ENCODE measurements around the gene ACSF2.
"Not testable (repeated sequence)": the region's sequence is repeated elsewhere in the genome, so short reads cannot be mapped to it uniquely, and the experiment has no call there.

Gene ACSF2

DNA sequence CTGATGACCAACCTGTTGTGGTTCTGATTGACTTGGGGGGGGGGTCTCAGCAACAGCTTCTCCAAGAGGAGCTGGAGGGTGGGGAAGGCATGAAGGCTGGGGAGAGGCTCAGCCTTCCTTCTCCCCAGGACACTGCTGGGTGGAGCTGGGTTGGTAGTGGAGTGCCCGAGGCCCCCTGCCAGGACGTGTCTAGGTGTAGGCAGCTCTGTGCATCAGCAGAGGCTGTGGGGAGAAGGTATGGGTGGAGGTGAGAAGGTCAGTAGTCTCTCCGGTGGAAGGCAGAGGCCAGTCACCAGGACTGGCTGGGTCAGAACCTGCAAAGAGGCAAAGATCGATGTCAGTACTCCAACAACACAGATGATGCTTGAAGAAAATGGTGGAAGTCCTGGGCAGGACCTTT lies 38.7 kb downstream of the ACSF2 start:
- DNase-seq (ENCODE audit: low read depth in 3 of 3) = no peak

DNA sequence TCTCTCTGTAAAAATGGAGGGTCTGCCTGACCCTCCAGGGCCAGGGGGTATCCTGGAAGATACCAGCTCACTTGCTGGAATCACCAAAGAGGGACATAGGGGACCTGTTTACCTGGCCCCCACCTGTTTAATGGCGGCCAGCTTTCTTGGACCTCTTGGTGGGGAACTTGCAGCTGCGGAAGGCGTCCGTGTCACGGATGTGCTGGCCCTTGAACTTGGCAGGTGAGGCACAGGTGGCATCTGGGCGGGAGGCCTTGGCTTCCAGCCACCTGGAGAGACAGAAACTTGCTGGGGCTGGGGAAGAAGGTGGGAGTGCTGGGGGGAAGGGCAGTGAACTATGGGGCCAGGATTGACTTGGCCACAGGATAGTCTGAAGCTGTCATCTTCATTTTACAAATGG lies 39.2 kb downstream of the ACSF2 start:
- DNase-seq (ENCODE audit: low read depth in 3 of 3) = no peak

DNA sequence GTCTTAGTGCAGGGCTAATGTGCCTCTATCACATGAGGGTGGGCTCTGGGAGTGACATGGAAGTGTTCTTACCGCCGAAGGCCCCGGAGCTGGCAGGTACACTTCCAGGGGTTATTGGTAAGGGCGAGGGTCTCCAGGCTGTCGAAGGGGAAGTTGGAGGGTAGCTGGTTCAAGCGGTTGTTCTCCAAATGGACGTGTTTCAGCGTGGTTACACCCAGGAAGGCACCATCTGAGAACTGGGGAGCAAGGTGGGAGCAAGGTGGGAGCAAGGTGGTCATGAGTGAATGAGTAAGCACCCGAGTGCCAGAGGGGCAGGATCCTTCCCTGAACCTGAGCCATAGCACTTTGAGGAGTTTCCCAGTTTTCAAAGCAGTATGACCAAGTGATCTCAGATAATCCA lies 39.6 kb downstream of the ACSF2 start:
- DNase-seq (ENCODE audit: low read depth in 3 of 3) = no peak

DNA sequence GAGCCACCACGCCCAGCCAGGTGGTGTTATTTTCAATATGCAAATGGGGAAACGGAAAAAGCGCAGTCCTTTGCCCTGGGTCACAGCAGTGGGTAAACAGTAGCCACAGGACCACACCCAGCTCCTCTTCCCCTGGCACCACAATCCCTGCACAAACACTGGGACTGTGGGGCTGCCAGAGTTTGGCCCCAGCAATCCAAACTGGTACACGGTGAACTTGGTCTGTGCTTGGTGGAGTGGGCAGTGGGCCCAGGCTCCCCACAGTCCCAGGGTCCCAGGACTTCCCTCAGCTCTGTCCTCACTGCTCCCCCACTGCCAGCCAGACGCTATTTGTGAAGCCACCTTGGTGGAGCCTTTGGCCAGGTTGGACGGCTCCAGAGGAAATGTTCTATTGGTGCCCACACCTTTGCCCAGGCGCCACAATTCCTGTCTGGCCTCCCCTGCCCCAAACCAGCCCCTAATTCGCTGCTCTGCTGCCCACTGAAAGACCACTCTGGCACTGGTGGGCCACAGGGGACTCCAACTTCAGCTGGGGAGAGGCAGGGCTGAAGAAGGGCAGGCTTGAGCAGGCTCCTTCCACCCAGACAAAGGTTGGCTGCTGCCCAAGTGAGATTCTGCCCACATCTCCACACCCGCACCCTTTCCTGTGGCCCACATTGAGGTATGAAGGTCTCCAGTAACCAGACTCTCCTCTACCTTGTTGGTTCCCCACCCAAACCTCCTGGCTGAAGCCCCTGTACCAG lies 40.5 kb downstream of the ACSF2 start:
- no peak for DNase-seq (ENCODE audit: low read depth in 3 of 3)

DNA sequence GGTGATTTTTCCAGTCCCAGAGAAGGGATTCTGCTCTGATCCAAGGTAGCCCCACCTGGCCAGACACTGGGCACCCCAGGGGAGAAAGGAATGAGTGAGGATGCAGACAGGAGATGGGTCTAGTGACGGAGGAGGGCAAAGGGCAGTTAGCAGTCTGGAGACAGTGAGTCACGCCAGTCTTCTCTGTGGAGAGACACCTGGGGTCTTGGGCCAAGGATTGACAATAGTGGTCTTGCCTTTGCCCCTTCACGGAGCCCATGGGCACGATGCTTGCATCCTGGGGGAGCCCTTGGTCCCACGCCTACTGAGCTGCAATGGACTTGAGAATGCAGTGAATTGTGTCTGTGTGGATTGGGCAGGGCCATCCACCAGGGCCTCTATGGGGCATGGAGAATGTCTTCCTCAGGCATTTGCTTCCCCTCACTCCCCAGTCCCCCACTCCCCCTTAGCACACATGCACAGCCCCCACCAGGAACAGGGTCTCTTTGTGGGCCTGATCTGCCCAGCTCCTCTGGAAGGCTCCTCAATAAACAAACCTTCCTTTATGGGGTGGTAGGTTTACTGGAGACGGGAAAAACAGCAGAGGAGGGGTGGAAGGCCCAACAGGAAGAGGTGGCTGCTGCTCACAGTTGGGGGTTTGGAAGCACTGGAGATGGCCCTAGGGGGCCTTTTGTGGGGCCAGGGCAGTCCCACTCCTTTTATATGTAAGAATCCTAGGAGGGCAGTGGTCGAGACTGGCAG lies 41.3 kb downstream of the ACSF2 start:
- no peak for DNase-seq (ENCODE audit: low read depth in 3 of 3)

DNA sequence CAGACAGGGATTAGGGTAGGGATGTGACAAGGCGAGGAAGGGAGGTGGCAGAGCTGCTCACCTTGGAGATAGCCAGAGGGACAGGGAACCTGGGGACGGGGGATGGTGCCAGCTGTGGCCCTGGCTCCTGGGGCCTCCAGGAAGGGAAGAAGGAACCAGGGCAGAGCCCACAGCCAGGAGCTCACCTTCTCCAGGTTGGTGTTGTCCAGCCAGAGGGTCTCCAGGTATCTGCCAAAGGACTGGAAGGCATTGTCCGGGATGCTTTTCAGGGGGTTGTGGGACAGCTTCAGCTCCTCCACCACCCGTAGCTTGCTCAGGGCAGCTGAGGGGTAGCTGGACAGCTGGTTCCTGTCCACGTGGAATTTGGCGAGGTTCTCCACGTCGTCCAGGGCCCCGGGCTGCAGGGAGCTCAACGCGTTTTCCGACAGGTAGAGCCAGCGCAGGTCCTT lies 41.9 kb downstream of the ACSF2 start:
- DNase-seq (ENCODE audit: low read depth in 3 of 3) = no peak

DNA sequence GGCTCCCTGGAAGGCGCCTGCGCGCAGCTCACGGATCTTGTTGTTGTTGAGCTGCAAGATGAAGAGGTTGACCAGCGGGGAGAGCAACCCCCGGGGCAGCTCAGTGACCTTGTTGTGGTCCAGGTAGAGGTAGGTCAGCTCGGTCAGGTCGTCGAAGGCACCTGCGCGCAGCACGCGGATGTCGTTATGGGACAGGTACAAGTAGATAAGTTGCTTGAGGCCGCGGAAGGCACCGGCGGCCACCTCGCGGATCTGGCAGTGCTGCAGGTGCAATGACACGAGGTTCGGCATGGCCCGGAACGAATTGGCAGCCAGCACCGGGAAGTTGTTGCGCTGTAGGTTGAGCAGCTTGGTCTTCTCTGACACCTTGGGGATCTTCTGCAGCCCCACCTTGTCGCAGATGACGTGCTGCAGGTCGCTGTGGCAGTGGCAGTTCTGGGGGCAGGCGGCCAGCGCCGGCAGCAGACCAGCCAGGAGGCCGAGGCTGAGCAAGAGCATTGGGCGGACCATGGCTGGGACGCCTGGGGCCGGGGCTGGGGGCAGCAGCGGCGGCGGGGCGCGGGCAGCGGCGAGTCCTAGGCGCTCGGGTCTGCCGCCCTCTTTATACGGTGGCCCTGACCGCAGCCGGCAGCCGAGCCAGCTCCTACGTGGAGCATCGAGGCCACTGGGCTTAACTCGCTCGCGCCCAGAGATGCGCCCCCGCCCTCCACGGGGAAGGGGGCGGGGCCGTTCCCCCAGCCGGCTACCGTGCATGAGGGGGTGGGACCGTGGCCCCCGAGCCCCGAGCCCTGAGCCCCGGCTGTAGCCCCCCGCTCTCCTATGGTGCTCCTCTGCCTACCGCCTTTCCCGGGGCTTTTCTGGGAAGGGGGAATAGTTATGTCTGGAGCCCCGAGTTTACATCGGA lies 42.5 kb downstream of the ACSF2 start, which contains the start of gene CHAD:
TSS of gene CHAD (minus strand) at position 577 of the 904 bp plus-strand sequence. CDS start at position 510, 67 bp downstream.
- DNase-seq (ENCODE audit: low read depth in 3 of 3) = no peak

DNA sequence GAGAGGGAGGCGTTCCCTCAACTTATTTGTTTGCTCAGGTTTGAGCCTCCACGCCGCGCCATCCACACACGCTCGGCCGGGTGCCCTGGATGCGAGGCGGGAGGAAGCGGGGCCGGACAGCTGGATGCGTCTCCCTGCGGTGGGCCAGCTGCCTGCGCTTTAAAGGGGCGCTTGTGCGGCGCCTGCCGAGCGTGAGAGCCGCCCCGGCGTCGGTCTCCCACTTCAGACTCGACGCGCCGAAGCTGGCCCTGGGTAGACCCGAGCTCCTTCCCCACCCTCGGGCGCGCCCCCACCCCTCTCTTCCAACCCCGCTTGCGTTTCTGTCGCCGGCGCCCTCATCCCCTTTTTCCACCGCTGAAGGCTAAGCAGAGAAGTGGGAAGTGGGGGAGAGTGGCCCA lies 43.2 kb downstream of the ACSF2 start:
- DNase-seq (ENCODE audit: low read depth in 3 of 3) = no peak

DNA sequence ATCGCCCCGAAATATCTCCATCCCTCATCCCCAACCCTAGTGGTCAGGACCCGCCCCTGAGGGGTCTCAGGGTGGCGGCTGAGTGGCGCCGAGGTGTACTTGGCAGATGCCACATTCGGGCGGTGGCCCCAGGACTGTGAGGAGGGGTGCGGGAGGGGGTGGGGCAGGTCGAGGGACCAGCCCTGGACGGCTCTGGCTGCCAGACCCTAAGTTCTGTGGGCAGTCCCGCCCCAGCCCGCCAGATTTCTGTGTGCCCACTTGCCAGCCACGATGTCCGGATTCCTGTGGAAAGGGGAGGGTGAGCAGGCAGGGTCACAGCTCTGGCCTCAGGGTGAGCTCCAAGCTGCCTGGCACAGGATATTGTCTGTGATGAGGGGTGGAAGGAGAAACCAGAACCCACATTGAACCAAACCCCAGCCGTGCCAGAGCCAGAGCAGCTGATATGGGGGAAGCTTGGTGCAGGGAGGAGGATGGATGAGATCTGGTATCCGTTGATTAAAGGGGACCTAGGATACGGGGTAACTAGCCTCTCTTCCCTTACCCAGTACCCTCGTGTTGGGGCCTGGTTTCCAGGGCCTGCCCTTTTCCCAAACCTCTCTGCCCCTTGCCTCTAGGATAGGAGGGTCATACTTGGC lies 43.8 kb downstream of the ACSF2 start:
- DNase-seq (ENCODE audit: low read depth in 3 of 3) = no peak

DNA sequence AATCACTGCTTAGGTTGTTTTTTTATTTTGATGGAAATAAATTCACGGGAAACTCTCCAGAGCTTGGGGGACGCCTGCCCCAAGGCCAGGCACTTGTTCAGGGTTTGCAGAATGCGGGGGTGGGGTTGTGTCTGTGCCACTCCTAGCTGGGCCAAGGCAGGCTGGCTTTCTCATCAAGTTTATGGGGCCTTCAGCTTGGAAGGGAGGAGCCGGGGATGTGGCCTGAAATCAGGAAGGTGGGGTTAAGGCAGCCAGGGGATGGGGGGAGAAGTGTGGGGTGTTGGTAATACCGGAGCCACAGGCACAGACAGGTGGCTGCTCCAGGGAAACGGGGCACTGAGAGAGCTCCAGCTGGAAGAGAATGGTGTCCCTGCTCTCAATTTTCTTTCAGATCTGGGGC lies 44.4 kb downstream of the ACSF2 start:
- DNase-seq (ENCODE audit: low read depth in 3 of 3) = no peak

DNA sequence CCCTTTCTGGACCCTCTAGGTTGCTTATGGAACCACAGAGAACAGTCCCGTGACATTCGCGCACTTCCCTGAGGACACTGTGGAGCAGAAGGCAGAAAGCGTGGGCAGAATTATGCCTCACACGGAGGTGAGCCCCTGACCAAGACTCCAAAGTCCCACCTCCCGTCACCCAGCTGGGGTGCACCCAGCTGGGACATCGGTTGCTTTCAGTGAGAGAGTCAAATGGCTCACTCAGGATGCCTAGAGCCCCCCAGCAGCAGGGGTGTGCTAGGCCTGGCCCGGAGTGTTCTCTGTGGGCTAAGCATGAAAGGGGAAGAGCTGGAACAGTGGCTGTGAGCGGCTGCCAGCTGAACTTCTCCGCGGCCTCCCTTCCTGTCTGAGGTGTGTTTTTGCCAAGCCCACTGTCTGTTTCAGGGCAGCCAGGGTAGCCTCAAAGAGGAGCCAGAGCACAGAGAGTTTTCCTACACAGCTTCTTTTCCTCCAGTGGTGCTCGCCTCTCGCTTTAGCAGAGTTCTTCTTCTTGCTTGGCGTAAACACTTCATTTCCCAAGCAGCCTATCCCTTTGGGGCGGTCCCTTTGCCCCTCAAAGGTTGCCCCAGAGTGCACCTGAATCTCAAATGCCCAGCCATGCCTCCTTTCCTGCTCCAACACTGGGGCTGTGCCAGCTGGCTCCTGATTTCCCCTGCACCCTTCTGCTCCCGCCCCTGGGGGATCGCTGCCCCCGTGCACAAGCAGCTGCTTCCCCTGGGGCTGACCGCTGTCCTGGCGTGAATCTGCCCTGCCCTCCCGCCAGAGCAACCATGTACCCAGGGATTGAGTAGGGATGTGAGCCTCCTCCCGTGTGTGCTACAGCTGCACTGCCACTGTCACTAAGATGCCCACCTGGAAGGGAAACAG lies 45.2 kb downstream of the ACSF2 start:
- no peak for DNase-seq (ENCODE audit: low read depth in 3 of 3)

DNA sequence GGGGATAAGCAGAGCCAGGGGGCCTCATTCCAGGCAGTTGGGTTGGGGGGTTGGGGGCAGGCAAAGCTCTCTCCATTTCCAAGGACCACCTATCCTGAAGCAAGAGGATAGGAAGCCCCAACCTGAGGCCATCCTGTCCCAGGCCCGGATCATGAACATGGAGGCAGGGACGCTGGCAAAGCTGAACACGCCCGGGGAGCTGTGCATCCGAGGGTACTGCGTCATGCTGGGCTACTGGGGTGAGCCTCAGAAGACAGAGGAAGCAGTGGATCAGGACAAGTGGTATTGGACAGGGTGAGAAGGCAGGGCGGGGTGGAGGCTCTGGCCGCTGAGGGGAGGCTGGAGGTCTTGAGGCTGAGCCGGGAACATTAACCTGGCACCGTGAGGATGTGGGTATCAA lies 46.3 kb downstream of the ACSF2 start:
- no peak for DNase-seq (ENCODE audit: low read depth in 3 of 3)

DNA sequence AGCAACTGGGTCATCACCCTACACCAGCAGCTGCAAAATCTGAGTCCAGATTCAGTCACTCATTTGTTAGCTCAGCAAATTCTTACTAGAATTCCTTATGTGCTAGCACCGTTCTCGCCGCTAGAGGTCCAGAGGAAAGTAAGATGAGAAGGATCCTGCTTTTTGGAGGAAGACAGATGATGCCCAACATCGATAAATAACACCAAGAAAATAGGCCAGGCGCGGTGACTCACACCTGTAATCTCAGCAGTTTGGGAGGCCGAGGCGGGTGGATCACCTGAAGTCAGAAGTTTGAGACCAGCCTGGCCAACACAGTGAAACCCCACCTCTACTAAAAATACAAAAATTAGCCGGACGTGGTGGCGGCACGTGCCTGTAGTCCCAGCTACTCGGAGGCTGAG lies 46.7 kb downstream of the ACSF2 start:
- DNase-seq (ENCODE audit: low read depth in 3 of 3) = not testable (repeated sequence)

DNA sequence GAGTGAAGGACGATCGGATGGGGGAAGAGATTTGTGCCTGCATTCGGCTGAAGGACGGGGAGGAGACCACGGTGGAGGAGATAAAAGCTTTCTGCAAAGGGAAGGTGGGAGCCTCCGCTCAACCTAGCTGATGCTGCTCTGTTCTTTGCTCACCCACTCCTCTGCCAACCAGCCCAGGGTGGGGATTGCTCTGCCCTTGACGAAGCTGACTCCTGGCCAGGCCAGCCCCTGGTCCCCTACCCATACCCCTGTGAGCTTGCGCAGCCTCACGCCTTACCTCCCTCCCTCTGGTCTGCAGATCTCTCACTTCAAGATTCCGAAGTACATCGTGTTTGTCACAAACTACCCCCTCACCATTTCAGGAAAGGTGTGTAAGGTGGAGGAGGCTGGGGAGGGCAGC lies 47.9 kb downstream of the ACSF2 start:
- no peak for DNase-seq (ENCODE audit: low read depth in 3 of 3)

DNA sequence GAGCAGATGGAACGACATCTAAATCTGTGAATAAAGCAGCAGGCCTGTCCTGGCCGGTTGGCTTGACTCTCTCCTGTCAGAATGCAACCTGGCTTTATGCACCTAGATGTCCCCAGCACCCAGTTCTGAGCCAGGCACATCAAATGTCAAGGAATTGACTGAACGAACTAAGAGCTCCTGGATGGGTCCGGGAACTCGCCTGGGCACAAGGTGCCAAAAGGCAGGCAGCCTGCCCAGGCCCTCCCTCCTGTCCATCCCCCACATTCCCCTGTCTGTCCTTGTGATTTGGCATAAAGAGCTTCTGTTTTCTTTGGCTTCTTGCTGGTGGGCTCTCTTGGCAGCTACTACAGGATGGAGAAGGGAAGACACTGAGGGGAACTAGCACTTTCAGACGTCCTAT lies 48.5 kb downstream of the ACSF2 start:
- no peak for DNase-seq (ENCODE audit: low read depth in 3 of 3)

DNA sequence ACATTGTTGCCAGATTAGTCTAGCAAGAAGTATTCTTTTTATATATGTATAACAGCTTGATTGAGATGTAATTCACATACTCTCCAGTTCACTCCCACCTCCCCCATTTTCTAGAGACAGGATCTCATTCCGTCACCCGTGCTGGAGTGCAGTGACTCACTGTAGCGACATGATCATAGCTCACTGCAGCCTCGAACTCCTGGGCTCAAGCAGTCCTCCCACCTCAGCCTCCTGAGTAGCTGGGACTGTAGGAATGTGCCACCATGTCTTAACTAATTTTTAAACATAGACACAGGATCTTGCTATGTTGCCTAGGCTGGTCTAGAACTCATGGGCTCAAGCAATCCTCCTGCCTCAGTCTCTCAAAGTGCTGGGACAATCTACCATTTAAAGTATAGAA lies 49.3 kb downstream of the ACSF2 start:
- DNase-seq (ENCODE audit: low read depth in 3 of 3) = no peak

DNA sequence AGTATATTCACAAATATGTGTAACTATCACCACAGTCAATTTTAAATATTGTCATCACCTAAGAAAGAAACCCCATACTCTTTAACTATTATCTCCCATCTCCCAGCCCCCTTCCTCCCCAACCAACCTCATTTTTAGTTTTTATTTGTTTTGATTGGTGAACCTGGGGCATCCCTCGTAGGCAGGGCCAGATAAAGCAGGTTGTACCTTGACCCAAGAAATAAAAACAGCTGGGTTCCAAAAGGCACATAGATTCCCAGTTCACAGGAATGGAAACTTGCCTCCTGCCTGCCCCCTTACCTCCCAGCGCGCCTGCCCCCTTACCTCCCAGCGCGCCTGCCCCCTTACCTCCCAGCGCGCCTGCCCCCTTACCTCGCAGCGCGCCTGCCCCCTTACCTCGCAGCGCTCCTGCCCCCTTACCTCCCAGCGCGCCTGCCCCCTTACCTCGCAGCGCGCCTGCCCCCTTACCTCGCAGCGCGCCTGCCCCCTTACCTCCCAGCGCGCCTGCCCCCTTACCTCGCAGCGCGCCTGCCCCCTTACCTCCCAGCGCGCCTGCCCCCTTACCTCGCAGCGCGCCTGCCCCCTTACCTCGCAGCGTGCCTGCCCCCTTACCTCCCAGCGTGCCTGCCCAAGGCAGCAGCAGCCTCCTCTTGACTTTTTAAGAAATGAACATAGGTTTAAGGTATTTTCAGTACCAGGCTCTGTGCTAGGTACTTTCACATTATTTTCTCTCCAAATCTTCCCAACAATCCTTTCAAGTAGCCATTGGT lies 49.9 kb downstream of the ACSF2 start:
- not testable (repeated sequence) for DNase-seq (ENCODE audit: low read depth in 3 of 3)

DNA sequence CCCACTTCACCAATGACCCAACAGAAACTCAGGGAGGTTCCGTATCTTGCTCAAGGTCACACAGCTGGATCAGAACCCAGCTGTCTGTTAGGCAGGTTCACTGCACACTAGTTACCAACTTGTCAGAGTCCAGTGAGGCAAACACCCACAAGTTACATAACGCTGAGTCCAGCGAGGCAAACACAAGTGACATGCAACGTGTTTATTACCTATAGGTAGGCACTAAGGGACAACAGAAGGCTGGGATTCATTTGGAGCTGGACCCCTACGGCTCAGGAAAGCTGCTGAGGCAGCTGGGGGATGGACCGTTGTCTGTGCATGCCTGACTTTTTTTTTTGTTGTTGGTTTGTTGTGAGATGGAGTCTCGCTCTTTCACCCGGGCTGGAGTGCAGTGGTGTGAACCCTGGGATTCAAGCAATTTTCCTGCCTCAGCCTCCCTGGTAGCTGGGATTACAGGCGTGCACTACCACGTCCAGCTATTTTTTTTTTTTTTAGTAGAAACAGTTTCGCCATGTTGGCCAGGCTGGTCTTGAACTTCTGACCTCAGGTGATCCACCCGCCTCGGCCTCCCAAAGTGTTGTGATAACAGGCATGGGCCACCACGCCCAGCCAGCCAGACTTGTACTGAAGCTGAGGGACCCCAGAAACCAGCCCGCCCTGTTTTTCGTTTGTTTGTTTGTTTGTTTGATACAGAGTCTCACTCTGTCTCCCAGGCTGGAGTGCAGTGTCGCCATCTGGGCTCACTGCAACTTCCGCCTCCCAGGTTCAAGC lies 50.7 kb downstream of the ACSF2 start:
- DNase-seq (ENCODE audit: low read depth in 3 of 3) = no peak

DNA sequence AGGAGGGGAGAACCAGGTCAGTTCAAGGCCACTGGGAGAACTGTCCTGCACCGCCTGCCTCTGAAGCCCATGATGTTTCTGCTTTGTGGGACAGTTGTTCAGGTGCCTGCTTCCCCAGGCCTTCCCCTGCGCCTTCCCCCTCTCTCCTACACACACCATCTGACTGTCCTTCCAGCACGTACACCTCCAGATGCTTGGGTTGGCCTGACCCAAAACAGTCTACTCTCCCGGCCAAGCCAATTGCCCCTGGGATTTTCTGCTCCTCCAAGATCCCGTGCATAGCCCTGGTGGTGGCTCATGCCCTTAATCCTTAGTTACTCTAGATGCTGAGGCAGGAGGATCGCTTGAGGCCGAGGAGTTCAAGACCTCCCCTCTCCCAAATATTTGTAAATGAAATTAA lies 52.0 kb downstream of the ACSF2 start:
- no peak for DNase-seq (ENCODE audit: low read depth in 3 of 3)
